ENCODE results near the gene EXOC4. TPM values are rescaled to one million over a fixed set of nuclear protein-coding genes. Genes with fewer than 3 reads are reported as not detected.
"Not testable (repeated sequence)": the region's sequence is repeated elsewhere in the genome, so short reads cannot be mapped to it uniquely, and the experiment has no call there.

Gene EXOC4
- 40.5 and 46.7 TPM in 2 replicates for polyA plus RNA-seq (2014; cell fraction: cytosol; rRNA removed)
- polyA plus RNA-seq (2014; cell fraction: nucleus; rRNA removed), result 15.6 and 19.3 TPM in 2 replicates

DNA sequence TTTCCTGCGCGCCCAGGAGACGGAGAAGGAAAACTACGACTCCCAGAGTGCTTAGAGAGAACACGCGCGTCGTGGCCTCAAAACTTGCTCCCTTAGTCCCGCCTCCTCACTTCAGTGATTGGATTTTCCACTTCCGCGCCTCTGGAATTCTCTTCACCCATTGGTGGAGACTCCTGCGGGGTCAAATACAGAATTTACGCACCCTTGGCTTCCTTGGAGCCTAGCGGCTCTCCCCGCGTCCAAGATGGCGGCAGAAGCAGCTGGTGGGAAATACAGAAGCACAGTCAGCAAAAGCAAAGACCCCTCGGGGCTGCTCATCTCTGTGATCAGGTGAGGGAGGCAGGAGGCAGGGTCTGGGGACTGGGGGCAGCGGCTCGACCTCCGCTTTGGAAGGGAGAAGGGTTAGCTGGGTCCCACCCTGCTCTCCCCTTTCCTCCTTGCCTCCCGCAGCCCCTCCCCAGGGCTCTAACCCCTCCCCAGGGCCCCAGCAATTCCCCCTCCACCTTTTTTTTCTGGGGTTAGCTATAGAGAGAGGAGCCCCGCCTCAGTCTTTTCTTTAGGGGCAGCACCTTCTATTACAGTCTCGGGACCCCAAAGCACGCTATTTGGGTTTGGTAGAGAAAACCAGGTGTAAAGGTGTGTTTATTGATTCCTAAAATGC, at the start of gene EXOC4:
Gene EXOC4, plus strand, starts transcription at position 221 of the 661 bp plus-strand sequence.
- DNase-seq (ENCODE audit: low spot score), result peak; percentile 99

DNA sequence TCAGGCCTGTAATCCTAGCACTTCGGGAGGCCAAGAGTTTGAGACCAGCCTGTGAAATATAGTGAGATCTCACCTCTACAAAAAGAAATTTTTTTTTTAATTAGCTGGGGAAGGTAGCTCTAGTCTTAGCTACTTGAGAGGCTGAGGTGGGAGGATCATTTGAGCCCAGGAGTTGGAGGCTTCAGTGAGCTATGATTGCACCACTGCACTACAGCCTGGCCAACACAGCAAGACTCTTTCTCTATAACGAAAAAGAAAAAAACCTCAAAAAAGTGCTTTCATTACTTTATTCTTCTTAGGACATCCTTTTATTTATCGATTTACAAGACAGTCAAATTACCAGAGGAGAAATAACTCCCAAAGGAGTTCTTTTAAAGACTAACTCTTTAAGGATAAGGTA, 49.4 kb upstream of the EXOC4 start:
- DNase-seq (ENCODE audit: low spot score), result no peak

DNA sequence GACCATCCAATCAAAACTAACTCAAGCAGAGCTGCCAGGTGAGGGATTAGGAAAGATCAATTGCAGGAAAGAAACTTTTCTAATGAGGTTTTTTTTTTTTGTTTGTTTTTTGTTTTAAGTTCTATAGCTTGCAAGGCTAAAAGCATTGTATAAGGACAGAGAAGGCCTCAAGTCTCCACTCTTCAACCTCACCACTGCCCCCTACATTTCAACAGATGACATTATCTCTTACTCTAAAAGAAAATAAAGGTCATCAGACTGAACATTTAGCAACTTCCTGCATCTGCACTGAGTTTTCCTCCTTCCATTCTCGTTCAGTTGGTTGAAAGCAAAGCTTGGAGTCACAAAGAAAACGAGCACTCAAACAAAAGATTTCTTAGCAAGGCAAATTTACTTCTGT, 45.2 kb upstream of the EXOC4 start:
- DNase-seq (ENCODE audit: low spot score), result no peak

DNA sequence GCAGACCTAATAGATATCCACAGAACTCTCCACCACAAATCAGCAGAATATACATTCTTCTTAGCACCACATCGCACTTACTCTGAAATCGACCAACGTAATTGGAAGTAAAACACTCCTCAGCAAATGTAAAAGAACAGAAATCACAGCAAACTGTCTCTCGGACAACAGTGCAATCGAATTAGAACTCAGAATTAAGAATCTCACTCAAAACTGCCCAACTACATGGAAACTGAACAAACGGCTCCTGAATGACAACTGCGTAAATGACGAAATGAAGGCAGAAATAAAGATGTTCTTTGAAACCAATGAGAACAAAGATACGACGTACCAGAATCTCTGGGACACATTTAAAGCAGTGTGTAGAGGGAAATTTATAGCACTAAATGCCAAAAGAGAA, 42.1 kb upstream of the EXOC4 start:
- DNase-seq (ENCODE audit: low spot score), result not testable (repeated sequence)

DNA sequence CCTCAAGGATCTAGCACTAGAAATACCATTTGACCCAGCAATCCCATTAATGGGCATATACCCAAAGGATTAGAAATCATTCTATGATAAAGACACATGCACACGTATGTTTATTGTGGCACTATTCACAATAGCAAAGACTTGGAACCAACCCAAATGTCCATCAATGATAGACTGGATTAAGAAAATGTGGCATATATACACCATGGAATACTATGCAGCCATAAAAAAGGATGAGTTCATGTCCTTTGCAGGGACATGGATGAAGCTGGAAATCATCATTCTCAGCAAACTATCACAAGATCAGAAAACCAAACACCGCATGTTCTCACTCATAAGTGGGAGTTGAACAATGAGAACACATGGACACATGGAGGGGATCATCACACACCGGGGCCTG, 39.1 kb upstream of the EXOC4 start:
- DNase-seq (ENCODE audit: low spot score), result not testable (repeated sequence)

DNA sequence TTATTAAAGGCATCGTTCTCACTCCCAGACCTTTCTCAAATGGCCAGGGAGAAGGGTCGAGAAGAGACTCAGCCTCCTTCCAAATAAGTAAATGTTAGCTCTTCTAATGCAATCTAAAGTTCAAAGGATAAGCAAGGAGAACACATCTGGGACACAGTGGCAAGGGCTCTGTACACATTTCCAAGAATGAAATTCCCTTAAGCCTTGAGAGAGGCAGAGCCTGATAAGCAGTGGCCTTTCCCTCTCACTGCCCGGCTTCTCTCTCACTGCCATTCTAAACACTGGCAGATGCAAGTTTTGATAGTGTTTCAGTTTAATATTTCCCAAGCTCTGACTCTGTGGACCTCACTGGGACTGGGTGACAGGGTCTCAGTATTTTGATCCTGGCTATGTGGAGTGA, 35.1 kb upstream of the EXOC4 start:
- no peak for DNase-seq (ENCODE audit: low spot score)

DNA sequence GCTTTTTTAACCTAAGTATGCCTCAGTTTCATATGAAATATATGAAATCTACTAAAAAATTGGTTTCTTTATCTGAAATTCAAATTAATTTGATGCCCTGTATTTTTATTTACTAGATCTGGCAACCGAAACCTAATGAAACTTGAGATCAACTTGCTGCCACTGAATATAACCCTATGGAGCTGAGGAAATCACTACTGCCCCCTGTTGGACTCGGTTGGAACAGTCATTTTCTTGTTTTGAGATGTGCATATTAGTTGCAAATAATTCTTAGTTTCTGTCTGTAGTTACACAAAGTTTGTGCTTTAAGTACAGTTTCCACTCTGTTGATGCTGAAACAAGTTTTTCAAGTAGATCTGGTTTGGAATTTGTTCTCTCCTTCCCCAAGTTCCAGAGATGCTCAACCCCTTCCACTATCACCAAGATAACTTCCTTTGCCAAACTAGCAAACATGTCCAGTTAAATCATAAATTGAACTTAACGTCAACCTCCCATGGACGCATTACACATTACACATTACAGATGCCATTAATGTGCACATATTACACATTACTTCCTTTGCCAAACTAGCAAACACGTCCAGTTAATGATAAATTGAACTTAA, 22.2 kb upstream of the EXOC4 start:
- peak; percentile 35 for DNase-seq (ENCODE audit: low spot score)

DNA sequence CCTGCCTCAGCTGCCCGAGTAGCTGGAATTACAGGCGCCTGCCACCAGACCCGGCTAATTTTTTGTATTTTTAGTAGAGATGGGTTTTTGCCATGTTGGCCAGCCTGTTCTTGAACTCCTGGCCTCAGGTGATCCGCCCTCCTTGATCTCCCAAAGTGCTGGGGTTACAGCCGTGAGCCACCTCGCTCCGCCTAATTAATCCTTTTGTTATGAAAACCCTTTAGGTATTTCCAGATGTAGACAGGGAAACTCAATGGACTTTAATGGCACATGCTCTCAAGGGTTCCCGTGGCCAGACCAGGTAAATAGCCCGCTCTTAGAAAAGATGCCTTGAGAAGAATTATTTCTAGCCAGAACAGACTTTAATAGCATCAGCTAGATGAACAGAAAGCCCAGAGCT, 19.7 kb upstream of the EXOC4 start:
- DNase-seq (ENCODE audit: low spot score), result no peak

DNA sequence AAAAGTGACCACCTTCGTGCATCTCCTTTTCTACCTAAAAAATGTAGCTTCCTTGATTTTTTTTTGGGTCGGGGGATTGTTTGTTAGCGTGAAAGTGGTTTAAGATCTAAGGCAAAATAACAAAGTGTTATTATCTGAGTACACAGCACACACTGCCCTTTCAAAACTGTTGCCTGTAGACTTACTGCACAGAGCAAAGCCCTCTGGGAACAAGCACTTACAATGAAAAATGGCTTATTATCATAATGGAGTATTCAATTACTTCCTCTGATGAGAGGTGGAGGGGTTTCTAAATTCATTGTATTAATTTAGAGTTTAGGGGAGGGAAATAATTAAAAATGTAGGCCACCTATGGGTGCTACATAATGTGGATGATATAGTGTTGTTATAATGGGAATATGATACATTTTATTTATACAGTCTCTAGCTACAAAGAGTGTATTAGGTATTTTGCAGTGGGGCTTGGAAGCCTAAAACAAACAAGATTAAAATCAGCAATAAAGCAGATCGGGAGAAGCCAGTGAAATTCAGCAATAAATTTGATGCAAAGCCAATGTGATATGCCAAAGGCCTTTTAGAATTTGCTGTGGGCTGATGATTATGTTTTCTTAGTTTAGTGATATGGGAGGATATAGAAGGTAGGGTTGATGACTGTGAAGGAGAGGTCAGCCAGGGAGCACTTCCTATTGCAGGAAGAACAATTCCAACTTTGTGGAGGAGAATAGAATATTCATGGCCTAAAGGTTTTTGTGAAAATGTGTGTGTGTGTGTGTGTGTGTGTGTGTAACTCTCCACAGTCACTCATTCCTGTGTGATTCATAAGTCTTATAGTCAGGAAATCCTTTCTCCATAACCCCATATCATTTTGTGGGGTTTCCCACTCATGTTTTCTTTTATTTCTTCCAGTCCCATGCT, 17.7 kb upstream of the EXOC4 start:
- DNase-seq (ENCODE audit: low spot score), result no peak

DNA sequence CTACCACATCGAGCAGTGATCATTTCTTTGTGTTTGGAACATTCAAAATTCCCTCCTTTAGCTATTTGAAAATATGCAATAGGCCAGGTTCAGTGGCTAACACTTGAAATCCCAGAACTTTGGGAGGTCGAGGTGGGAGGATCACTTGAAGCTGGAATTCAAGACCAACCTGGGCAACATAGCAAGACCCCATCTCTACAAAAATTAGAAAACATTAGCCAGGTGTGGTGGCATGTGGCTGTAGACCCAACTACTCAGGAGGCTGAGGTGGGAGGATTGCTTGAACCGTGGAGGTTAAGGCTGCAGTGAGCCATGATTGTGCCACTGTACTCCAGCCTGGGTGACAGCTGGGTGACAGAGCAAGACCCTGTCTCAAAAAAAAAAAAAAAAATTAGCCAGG, 15.3 kb upstream of the EXOC4 start:
- no peak for DNase-seq (ENCODE audit: low spot score)

DNA sequence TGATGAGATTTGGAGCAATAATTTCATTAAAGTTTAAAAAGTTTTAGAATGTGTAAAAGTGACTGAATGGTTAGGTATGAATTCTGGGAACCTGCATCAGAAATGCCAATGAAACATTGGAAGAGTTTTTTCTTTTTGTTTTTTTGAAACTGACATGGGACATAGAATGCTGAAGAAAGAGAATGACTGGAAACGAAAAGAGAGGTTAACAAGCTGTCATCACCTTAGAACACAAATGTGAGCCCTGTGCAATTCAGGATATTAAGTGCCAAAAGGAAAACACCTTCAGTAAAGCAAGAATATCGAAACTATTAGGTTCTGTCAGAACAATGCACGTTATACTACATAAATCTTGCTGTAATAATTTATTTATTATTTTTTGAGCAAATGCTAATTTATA, 12.6 kb upstream of the EXOC4 start:
- DNase-seq (ENCODE audit: low spot score), result no peak

DNA sequence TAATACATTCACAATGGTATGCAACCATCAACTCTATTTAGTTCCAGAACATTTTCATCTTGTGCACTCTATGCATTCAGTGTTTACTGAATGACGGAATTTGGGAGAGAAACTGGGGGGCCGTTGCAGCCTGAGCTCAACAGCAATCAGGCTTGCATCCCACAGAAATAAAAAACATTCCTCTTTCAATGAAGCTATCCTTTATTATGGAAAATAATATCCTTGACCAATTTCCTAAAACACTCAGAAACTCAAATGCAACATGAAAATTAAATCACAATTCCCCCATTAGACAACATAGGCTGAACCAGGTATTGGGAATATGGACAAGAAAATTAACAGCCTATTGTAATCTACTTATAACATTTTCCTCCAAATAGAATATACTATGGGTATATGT, 6.3 kb upstream of the EXOC4 start:
- no peak for DNase-seq (ENCODE audit: low spot score)

DNA sequence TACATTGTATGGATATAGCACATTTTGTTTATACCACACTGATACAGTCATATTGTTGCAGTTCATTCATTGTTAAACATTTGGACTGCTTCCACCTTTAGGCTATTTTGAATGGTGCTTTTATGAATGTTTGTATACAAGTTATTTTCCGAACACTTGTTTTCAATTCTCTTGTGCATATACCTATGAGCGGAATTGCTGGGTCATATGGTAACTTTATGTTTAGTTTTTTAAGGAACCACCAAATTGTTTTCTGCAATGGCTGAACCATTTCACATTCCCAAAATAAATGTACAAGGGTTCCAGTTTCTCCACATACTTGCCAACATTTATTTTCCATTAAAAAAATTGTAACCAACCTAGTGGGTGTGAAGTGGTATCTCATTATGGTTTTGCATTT, 4.0 kb upstream of the EXOC4 start:
- no peak for DNase-seq (ENCODE audit: low spot score)

DNA sequence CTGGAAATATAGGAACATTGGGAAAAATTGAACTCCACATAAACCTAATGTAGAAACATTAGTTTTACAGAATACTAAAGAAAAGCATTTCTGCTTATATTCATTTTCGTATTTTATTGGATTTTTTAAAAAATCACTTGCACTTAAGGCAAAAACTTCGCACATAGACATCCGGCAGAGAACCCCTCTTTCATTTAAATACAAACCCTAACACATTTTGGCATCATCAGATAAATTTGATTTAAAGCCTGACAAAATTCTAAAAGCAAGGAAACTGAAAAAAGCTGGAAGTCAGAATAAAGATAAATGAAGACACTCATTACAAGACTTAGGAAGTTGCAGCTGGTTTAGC, 396 bp upstream of the EXOC4 start:
- no peak for DNase-seq (ENCODE audit: low spot score)

DNA sequence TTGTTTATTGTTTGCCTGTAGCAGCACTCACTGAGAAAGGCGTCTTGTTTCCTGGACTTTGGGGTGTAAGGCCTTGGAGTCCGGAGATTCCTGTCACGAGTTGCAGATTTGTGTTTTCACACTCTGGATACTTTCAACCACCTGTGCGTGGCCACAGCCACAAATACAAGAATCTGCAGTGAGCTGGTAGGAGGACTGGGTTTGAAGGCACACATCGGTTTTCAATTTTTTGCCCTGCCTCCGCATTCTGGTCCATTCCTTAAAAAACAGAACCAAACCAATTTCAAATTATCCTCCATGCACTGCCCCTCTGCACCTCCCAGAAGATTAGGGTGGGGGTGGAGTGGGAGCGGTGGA, 619 bp downstream of the EXOC4 start:
- DNase-seq (ENCODE audit: low spot score), result peak; percentile 7

DNA sequence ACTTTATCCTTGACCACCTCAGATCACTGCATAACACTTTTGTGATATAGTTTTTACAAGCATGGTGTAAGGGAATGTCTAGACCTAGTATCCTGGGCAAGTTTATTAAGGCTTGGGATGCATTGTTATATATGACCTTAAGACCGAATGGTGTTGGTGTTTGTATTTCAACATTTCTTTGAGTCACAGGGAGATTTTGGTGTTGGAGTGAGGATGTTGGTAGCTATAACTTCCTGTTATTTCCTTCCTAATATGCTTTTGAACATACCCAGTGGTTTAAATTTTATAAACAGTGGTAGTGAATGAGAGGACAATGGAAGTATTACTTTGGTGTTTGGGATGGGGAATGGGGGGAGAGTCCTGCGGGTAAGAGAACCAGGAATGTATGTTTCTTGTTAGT, 2.6 kb downstream of the EXOC4 start:
- DNase-seq (ENCODE audit: low spot score), result no peak

DNA sequence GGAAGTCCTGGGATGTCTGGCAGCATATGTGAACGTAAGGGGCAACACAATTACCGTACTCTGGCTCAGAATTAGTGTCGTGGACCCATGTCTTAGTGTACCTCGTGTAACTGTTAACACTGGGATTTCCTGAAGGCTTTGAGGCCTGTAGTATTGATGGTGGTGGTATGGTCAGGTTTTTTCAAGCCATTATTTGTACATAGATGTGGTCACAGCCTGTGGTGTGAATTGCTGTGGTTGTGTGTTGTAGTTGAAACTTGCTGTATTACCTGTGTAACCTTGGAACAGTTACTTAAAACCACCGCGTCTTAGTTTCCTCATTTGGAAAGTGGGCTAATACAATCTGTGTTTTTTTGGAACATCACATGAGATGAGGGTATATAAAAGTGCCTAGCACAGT, 5.3 kb downstream of the EXOC4 start:
- no peak for DNase-seq (ENCODE audit: low spot score)

DNA sequence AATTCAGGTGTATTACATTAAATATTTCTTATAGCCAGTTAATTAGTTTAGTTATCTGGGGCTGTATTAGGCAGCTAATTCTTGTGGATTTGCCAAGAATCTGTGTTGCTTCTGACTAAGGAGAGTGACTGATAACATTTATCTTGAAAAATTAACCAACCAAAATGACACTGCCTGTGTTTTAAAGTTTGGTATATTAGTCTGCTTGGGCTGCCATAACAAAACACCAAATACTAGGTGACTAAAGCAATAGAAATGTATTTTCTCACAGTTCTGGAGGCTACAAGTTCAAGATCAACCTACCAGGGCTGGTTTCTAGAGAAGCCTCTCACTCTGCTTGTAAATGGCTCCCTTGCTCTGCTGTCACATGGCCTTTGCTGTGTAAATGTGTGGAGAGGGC, 12.9 kb downstream of the EXOC4 start:
- no peak for DNase-seq (ENCODE audit: low spot score)

DNA sequence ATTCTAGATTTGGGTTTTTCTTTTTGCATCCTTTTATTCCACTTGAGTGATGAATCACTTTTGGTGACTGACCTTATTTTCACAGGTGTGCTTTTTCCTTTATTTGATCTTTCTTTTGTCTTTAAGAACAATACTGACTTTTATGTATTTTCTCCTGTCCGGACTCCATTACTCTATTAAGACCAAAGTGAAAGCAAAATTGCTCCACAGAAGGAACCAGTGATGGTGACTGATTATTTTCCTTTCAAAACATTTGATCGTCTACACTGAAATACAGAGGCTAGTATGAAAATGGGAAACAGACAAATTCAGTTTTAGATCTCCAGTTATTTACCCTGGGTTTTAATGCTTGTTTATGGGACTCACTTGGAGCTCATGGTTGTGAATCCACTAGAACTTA, 15.5 kb downstream of the EXOC4 start:
- no peak for DNase-seq (ENCODE audit: low spot score)

DNA sequence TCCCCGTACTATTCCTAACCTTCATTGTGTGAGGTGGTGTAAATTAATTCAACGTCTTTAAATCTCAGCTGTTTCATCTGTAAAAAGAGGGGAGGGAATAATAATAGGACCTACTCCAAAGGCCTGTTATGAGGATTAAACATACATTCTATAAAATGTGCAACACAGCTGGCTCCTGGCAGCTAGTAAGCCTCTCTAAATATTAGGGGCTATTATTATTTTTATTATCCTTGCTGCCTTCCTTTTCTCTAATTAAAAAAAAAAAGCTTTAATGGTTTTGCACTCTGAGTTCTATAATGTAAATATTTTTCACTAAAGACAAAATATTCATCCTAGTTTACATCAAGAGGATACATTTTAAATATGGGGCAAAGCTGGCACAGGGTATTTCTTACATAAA, 19.5 kb downstream of the EXOC4 start:
- DNase-seq (ENCODE audit: low spot score), result no peak

DNA sequence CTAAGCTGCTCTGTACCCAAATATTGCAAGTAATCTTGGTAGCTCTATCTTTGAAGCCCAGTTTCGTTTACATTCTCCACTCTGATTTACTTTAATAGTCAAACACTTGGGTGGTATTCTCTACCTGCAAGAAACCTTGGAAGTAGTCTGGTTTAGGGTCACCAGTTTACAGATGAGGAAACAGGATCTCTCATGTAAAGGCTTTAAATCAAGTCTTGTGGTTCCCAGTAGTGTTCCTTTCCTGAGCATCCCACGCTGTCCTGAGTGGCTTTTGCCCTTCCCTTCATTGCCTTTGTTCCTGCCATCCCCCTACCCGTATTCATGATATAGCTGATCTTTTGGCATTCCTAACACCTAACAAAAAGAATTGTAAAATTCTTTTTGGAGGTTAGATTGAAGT, 20.3 kb downstream of the EXOC4 start:
- no peak for DNase-seq (ENCODE audit: low spot score)

DNA sequence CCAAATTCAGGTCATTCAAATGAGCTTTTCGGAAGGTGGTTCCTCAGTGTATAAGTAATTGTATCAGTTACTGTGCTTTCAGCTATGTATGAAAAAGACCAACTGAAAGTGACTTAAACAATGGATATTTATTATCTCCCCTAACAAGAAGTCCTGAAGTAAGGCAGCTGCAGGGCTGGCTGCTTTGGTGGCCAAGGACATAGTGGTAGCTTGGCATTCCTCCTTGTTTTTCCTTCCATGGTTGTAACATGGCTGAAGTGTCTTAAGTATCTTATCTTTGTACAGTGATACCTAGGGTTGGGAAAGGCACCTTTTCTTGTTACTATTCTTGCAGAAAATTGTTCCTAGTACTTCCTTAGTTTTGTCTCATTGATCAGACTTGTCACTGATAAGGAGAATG, 21.4 kb downstream of the EXOC4 start:
- no peak for DNase-seq (ENCODE audit: low spot score)

DNA sequence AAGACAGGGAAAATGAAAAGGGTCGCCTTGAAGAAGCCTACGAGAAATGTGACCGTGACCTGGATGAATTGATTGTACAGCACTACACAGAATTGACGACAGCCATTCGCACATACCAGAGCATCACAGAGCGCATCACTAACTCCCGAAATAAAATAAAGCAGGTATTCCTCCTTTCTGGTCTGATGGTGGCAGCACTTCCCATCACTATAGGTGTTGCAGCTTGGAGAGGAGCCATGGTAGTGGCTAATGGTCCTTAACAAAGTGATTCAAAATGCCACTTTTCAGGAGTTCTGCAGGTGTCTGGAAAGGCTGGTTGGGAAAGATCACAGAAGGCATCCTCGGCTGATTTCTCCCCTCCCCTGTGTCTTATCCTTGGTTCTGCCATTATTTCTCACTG, 22.1 kb downstream of the EXOC4 start:
- no peak for DNase-seq (ENCODE audit: low spot score)

All from SK-N-DZ (cell line).